SK-N-MC (cell line): Measurements from ENCODE around the gene MYO10.

Experiments used
- EZH2 ChIP-seq: fragments of 200-600 bp; sonication (generic); IDR thresholded peaks from one replicate; pipeline ENCODE4 v1.6.1; 2017; ENCODE audit warnings: antibody characterized with exemption
- POLR2AphosphoS5 ChIP-seq: IDR thresholded peaks from 2 replicates; pipeline ENCODE4 v1.6.1; 2012; ENCODE audit warnings: mild to moderate bottlenecking, low read depth, low read length, borderline replicate concordance

DNA sequence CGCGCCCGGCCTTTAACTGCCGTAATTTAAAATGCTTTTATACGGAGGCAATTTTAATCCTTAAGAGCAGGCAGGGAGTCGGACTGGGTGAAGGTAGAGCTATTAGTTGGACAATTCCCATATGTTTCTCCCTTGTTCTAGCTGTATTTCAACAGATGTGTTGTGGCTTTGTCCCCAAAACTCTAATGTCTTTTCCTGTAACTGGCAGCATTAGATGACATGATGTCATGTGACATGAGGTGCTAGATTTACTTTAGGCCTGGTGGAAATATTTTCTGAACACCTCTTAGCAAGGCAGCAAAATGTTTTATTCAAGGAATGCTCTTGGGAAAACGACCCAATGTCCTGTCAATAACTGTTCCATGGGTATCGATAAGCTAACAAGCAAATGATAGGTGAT is 8.5 kb downstream of the MYO10 start:
- TF ChIP-seq EZH2 (no peak), POLR2AphosphoS5 (no peak)
